GM18498 (cell line): ENCODE measurements around the gene NPFFR1.
A peak's percentile ranks its signal among the peaks of the same experiment; 100 is the strongest.

Experiments used
- ATAC-seq: cut with Tn5 transposase; IDR thresholded peaks from one replicate; pipeline ENCODE4 v1.9.1; 2021; ENCODE audit warnings: mild to moderate bottlenecking, moderate library complexity; ENCODE audit not compliant: unreplicated experiment

The NPFFR1 gene

DNA sequence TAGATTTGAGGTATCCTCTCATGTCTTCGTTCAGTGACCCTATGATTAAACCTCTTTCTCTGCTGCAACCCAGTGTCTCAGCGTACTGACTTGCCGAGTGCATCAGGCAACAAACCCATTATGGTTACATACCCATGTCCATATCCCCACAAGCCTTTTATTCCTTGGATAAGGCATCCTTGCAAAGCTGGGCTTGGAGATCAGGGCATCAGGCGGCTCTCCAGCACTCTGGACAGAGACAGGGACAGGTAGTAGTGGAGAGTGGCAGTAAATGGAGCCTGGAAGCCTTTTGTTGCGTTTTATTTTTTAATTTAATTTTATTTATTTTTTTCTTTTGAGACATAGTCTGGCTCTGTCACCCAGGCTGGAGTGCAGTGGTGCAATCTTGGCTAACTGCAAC lies 32.0 kb upstream of the NPFFR1 start:
- ATAC-seq = no peak

DNA sequence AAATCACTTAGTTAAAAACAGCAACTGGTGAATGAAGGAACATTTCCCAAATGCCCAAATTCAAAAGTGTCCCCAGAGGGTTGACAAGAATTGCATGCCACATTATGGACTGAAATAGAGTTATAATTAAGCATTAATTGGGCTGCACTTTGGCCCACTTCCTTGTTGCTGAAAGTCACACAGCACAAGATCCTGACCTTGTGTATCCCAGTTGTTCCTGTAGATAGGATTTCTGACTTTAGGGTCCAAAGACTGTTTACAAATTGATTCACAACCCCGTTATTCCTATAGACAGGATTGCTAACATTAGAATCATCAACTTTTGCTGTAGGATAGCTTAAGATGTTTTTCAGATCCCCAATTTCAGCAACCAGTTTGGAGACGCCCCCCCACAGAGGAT lies 31.5 kb upstream of the NPFFR1 start:
- no peak for ATAC-seq

DNA sequence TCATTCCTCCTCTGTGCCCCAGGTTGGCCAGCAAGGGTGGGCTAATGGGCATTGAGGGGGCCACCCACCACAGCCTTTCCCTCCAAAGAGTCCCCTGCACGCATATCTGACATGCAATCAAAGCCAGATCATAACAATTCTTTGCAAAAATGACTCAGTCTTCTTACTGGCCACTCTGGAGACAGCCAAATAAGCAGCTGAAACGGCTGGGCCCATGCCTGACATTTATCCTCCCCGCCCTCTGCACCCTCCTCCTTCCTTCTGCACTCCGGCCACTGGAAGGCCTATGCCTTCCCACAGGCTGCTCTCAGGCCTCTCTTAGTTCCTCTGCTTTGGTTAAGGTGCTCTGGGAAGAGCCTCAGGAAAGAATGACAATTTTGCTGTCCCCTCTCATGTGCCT lies 29.2 kb upstream of the NPFFR1 start:
- ATAC-seq = no peak

DNA sequence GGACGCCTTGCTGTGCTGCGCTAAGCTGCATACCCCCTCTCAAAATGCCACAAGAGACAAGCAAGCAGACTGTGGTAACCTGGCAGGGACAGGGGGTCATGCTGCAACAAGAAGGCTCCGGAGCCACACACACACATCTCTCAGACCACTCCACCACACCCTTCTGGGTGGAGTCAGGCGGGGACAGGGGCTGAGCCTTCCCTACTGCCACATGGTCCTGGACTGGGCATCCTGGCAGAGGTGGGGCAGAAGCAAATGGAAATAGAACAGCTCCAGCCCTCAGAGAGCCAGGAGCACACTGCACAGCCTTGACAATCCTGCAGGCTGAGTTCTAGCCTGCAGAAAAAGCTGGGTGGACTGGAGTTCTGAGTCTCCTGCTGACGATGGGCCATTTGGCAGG lies 28.4 kb upstream of the NPFFR1 start:
- no peak for ATAC-seq

DNA sequence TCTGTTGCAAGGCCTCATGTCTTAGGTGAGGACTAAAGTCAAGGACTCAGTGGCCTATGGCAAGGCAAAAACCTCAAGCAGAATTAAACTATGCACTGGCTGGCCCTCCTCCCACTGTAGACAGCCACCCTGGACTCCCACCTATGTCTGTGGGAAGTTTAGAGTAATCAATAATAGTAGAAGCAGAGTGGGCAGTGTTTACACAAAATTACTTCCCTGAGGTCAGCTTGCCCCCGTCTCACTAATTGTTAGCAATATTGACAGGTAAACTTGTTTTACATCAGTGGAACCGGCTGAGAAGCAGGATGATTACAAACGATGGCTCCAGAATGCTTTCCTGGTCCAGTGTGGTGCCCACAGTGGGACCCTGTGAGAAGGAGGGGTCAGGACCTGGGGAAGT lies 27.9 kb upstream of the NPFFR1 start:
- ATAC-seq = no peak

DNA sequence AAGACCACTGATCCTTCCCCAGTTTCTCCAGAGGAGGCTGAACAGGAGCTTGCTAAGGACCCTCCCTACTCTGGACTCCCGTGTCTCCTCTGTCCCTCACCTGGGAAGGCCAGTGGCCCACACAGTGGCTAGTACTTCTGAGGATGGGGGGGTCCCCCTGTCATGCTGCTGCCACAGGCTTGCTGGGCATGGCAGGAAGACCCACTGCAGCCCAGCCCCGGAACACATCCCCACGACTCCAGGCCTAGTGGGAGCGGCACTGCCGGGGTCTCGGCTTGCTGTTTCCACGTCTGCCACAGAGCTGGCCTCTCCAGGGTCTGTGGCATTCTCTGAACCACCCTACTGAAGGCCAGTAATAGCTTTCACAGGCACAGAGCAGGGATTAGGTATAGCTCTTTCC lies 25.9 kb upstream of the NPFFR1 start:
- no peak for ATAC-seq

GRCh38 chr10:70308121-70309060 lies 24.6 kb upstream of the NPFFR1 start:
- ATAC-seq = no peak

DNA sequence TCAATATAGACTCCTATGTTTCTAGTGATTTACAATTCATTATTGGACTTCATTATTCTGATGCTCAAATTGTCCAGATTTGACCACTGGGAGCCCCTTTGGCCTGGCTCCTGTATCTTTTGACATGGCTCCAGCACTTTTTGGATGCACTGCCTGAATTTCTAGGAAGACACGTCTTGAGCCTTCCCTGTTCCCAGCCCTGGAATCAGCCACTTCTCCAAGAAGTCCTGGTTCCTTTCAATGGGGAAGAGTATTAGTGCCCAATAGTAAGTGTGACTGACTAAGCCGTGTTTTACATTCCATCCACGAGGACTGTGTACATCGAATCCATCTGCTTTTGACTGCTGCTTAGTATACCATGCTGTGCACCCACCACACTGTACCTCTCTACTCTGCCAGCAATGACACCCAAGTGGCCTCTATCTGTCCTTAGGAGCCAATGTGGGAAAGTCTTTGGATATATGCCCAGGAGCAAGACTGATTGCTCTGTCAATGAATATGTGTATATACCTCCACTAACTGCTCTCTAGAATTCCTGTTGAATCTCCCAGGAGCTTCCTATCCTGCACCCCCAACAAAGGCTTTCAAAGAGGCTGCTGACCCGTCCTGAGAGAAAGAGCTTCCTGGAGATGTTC lies 23.2 kb upstream of the NPFFR1 start:
- ATAC-seq = no peak

DNA sequence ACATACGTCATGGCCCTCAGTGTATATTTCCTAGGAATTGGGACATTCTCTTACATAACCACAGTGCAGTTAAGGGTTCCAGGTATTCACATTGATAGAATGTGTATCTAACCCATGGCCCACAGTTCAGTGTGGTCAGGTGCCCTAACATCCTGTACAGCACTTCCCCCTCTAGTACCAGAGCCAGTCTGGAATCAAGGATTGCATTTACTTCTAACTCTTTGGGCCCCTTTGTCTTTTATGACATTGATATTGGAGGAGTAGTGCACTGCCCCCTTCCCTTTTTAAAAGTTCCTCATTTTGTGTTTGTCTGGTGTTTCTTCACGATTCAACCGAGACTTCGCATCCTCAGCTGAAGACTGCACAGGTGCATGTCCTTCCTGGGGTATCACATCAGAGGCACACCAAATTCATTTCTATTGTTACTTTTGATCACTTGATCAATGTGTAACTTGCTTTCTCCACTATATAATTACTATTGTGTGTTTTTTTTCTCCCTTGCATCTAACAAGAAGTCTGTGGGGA lies 22.4 kb upstream of the NPFFR1 start:
- no peak for ATAC-seq

DNA sequence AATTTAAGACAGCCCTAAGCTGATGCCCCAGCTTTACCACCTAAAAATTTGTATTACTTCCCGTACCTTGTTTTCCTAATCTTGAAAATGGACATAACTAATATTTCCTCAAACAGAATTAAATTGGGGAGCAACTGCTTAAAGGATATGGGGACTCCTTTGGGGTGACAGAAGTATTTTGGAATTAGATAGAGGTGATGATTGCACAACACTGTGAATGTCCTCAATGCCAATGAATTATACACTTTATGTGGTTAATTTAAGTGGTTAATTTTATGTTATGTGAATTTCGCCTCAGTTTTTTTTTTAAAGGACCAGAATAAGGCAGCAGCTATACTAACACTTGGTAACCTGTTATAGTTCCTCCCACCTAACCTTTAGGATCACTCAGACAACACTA lies 19.9 kb upstream of the NPFFR1 start:
- ATAC-seq = no peak

- ATAC-seq = no peak
Measured at GRCh38 chr10:70302292-70302691, 18.5 kb upstream of the NPFFR1 start.

- ATAC-seq = no peak
Measured at GRCh38 chr10:70300908-70301597, 17.2 kb upstream of the NPFFR1 start.

- no peak for ATAC-seq
Measured at GRCh38 chr10:70300461-70300860, 16.7 kb upstream of the NPFFR1 start.

DNA sequence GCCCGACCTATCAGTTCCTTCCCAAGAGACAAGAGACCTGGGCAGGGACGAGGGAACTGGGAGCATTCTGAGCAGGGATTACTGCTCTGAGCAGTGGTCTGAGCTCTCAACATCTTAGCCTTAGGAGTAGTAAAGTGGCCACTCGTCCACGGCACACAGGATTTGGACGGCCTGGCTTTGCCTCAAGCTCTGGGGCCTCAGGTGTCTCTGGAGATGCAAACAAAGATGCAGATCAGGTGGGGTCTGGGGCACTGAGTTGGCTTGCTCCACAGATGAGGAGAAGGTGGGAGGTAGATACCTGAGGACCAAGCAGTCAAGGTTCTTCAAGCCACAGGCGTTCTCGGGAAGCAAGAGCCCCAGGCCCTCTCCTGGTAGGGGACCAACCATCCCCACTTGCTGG lies 16.1 kb upstream of the NPFFR1 start:
- no peak for ATAC-seq

GRCh38 chr10:70298393-70298792 lies 14.6 kb upstream of the NPFFR1 start:
- ATAC-seq = no peak

DNA sequence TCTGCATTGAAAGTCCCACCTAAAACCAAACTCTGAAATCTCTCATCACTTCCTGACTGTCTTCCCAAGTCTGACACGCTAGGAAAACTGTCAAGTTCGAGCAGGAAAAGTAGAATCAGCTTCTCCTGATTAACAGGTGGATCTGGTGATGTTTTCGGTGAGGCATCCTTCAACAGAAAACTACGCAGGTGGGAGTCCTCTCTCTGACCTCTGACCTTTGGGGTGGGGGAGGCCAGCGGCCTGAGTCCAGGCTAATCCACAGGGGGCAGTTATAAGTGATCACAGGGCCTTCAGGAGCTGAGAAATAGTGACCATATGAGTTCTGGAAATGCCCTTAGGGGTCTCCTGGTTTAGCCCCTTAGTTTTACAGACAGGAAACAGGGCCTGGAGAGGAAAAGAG lies 13.4 kb upstream of the NPFFR1 start:
- no peak for ATAC-seq

- ATAC-seq = no peak
Measured at GRCh38 chr10:70296406-70296899, 12.6 kb upstream of the NPFFR1 start.

GRCh38 chr10:70295926-70296325 lies 12.1 kb upstream of the NPFFR1 start:
- no peak for ATAC-seq

DNA sequence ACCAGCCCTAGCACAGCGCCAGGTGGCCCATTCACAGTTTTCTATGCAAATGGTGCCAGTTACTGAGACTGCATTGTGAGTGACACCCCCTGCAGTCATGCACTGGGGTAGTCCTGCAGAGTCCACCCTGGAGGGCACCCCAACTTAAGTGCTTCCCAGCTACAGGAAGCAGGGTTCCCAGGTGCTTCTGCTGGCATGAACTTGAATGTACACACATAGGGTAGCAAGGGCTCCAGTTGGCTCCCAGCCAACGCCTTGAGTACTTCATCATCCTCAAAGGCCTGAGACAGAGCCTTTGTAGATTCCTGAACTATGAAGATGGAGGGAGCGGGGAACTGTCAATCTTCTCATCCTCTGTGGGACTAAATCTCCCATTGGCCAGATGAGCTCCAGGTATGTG lies 11.5 kb upstream of the NPFFR1 start:
- ATAC-seq = no peak

- peak; percentile 93 for ATAC-seq
Measured at GRCh38 chr10:70293169-70293843, 9.5 kb upstream of the NPFFR1 start.

- ATAC-seq = no peak
Measured at GRCh38 chr10:70292004-70292403, 8.2 kb upstream of the NPFFR1 start.
